GM18526 (cell line): Measurements from ENCODE around the gene SYP.
A peak's percentile ranks its signal among the peaks of the same experiment; 100 is the strongest.

Experiments
- POLR2A ChIP-seq: IDR thresholded peaks from 3 replicates; pipeline ENCODE4 v1.6.1; 2011; ENCODE audit not compliant: insufficient read length; ENCODE audit errors: extremely low read depth

Gene SYP

DNA sequence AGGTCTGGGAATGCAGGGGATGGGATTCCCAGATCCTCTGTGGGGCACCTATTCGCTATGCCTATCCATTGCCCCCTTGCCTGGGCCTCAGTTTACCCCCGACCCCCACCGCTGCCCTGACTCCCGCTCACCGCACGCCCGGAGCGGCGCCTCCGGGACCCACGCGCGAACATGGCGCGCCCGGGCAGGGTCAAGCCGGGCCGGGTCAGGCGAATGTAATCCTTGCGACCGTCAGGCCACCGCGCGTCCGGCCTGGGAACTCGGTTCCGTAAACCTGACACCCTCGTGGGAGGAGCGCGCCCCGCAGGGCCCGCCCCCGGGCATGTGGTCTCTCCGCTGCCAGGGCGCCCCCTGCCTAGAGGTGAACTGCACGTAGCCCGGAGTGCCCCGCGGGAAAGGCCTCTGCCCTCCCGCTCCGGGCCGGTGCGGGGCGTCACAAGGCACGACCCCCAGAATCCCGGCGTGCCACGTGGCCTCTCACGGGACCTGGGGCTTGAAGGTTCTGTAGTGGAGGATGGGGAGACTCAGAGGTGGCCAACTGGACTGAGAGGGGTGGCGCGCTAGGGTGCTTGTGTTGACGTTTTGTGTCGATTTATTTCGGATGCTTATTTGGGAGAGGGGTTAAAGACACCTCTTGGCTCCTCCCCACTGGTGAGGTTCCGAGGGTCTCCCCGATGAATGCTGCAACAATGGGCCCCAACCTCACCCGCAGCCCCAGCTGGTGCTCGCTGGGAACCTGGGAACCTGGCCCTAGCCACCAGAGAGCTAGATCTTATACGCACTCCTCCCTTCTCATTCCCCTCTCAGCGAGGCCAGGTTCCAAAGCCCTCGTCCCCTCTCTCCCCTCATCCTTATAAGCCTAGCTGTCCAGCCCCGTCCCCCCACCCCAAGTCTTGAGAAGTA is 13.6 kb downstream of the SYP start, which contains the start of gene PRICKLE3:
PRICKLE3 (minus strand) TSS at position 249 of the 903 bp plus-strand sequence; CDS start at position 173, 76 bp downstream.
- peak; percentile 55 for TF ChIP-seq POLR2A

DNA sequence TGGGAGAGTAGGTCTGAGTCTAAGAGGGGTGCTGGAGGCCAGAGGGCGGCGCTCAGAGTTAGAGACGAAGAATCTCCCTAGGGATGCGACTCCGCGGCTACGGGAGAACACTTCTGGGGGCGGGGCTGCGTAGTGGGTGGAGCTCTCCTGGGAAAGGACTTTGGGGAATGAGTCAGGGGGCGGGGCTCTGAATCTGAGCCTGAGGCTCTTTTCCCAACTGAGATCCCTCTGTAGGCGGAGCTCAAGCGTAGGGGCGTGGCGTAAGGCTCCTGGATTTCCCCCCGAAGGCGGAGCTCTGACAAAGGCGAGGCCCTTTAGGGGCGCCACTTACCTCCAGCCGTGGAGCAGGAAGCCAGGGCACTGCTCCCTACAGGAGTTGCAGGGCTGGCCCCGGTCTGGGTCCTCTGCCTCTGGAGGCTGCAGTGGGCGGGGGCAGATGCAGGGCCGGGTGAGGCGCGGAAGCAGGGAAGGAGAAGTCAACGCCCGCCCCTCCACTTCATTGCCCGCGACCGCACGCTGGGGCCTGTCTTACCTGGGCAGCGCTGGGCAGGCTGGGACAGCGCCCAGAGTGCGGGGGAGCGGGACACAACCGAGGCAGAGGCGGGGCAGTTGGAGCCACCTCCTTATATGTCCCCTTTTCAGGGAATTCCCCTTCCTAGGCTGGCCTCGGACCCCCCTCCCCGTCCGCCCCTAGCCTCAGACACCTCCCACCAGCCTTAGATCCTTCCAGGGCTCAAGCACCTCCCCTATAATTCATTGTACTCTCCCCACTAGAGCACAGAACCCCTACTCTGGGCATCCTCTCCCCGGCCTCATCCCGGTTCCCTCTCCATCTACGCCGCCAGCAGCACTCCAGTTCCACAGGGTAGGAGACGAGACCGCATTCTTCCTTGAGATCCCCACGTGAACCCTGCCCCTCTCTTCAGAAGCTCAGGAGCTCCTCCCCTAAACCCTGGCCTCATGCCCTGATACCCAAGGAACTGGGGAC is 15.4 kb downstream of the SYP start:
- peak; percentile 27 for TF ChIP-seq POLR2A

DNA sequence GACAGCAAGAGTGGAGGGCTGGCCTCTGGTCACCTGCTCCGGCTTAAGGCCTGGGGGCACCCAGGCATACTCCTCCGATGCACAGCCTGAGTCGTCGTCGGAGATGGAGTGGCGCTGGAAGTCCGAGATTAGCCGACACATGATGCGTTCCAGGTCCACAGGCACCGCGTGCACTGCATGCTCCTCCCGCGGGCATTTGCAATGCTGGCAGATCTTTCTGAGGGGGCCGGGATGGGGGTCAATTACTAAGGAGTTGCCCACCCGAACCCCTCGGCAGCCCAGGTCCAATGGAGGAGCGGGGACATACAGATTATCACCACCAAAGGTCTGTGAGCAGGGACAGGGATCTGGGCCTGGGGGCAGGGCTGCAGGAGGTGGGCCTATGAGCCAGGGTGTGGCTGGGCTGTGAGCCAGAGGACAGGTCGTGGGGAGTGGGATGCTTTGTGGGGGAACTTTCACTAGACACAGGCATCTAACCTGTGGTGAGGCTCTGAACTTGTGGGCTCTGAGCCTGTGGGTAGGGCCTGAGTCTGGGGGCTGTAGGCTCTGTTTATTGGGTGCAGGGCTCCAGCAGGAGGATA is 16.2 kb downstream of the SYP start:
- no peak for TF ChIP-seq POLR2A

DNA sequence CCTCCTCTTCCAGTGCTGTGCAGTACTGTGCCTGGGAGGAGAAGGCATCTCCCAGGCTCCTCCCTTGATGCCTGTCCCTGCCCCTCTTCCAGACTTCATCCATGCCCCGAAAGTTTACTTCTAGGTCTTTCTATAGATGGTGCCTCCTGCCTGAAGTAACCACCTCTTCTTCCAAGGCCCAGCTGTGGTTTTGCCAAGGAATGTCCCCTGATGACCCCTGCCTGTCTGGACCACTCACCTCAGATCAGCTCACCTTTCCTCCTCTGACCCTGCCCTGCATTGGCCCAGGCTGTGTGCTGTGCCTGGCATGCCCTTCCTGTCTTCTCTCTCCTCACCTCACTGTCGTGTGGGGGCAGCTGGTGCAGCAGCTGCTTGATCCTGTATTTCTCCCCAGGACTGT is 20.6 kb downstream of the SYP start:
- no peak for TF ChIP-seq POLR2A

DNA sequence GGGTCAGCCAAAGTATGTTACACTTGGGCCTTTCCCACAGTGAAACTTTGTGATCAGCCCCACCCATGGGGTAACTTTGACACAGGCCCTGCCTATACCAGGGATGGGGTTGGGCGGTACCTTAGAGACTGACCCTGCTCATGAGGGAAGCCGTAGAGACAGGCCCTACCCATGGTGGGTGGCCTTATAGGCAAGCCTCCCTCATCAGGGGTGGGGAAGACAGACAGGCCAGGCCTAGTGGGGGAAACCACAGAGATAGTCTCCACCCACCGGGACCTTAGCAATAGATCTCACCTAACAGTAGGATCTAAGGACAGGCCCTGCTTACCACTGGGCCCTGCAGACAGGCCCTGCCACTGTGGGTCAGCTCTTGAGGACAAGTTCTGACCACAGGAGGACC is 21.5 kb downstream of the SYP start:
- TF ChIP-seq POLR2A = no peak

DNA sequence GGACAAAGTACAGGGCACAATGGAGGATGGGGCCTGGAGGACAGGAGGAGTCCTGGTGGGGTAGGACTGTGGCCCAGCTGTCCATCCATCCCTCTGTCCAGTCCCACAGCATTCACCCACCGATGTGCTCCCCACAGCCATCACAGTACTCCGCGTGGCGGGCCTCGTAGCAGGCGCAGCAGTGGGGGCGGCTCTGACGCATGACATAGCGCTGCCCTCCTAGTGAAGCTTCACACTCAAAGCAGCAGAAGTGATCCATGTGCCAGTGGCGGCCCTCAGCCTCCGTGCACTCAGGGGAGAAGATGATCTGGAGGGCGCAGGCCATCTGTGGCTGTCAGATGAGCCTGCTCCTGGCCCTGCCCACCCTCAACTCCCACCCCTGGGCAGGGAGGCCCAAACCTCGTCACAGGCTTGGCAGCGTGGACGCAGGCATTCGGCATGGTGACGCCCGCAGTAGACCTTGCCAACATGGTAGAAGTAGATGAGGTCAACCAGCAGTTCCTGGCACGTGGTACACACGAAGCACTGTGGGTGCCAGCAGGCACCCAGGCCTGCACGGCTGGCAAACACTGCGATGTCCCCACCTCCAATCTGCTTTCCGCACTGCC is 22.0 kb downstream of the SYP start:
- TF ChIP-seq POLR2A = no peak

DNA sequence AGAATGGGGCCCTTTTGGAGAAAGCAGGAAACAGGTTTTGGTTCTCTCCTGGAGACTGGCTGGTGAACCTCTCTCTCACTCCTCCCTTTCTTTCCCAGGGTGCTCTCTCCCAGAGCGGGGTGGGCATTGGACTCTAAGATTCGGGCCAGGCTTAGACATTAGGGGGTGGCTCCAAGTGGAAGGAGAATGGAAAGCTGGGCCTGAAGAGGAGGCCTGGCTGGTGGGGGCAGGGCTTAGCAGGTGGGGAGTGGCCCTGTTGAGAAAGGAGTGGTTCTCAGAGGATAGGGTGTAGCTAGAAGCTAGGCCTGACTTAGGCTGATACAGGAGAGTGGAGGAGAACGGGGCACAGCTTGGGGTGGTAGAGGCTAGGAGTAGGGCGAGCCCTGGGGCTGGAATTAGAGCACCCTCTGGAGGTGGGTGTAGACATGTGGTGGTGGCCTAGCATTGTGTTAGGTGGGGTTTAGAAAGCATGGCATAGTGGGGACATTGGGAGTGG is 22.6 kb downstream of the SYP start:
- no peak for TF ChIP-seq POLR2A

DNA sequence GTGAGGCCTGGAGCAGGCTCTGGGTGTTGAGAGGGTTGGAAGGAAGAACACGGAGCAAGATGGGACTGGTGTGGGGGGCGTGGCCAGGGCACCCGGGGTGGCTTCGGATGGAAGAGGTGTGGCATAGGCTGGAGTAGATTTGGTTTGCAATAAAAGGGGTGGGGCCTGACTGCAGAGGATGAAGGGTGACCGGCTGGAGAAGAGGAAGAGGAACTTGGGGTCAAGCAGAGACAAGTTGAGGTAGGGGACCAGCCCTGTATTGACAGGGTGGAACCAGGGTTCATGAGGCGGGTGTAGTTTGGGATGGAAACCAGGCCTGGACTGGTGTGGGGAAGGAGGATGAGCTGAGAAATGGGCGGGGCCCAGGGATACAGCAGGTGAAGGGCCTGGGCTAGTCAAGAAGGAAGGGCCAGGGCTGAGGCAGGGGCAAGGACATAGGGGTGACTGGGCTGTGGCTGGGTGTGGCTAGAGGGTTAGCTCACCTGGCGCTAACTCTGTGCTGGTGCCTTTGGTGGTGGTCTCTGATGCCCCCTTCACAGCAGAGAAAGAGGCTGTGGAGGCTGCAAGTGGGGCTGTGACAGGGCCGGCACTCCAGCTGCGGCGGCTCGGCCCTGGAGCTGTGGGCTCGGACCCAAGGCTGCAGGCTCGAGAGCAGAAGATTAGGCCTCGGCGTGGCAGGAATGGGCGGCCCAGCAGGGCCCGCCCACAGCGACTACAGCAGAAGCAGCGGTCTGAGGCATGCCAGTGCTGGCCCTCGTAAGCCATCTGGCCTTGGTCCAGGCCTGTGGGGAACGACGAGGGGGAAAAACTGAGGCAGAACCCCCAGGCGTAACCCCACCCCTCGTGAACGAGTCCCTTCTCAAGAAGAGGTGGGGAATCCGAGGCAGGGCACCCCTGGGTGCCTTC is 23.3 kb downstream of the SYP start:
- TF ChIP-seq POLR2A = no peak

DNA sequence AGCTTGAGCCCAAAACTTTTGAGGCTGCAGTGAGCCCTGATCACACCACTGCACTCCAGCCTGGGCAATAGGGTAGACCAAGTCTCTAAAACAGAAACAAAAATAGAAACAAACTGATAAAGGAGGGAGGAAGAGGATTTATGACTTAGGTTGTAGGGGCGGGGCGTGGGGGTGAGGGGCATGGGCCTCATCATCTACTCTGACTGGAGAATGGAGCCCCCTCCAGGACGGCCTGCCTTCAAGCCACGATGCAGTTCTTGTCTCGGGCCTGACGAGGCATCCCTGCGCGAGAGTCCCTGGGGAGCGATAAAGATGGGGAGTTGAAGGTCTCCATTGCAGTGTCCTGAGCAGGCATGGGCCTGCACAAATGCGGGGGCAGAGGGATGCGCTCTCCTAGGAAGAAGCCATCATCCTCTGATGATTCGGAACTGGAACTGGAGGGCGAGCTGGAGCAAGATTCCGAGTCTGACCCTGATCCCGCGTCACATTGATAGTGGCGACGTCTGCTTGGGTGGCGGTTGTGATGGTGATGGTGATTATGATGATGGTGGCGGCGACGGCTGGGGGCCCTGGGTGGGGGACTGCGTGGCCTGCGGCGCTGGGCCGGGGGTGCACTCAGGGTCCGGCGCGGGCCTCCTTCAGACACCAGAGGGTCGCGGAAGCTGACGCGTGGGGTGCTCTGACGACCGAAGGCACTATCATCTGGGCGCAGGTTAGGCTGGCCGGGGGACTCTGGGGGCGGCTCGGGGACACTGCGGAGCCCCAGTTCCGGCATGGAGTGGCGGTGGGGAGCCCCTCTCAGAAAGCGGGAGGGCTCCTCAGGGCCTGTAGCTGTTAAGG is 24.3 kb downstream of the SYP start:
- TF ChIP-seq POLR2A = peak; percentile 22

DNA sequence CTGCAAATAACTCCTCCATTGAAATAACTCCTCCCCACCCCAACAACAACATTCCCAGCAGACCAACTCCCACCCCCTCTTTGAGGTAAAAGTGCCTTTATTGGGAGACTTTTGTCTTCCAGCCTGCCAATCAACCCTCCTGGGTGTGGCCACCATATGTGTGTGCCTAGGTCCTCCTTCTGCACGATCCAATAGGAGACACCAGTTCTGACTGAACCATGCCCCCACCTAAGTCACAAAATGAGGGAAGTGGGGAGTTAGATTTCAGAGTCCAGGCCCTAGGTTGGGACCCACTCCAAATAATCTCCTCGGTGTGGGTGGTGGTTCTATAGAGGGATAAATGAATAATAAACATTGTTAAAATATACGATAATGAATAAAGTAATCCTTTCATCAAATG is 25.3 kb downstream of the SYP start:
- no peak for TF ChIP-seq POLR2A

DNA sequence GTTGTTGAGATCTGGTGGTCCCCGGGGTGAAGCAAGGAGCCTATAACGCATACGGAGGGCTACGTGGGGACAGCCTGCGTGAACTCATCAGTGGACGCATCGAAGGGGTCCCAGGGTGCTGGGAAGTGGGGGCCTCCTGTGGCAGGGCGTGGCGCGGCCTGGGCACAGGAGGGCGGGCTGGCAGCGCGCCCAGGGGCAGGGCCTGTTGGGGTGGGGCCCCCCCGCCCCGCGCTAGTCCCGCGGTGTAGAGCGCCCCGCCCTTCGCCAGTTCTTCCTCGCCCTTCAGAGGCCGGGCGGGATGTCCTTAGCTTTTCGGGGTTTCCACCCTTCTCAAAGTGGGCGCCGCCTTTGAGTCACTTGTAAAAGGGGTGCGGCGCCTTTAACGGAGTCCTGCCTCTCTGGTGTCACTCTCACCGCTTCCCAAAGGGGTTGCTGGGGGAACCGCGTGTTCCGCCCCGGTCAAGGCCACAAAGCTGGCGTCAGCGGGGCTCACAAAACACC is 27.7 kb downstream of the SYP start:
- no peak for TF ChIP-seq POLR2A

DNA sequence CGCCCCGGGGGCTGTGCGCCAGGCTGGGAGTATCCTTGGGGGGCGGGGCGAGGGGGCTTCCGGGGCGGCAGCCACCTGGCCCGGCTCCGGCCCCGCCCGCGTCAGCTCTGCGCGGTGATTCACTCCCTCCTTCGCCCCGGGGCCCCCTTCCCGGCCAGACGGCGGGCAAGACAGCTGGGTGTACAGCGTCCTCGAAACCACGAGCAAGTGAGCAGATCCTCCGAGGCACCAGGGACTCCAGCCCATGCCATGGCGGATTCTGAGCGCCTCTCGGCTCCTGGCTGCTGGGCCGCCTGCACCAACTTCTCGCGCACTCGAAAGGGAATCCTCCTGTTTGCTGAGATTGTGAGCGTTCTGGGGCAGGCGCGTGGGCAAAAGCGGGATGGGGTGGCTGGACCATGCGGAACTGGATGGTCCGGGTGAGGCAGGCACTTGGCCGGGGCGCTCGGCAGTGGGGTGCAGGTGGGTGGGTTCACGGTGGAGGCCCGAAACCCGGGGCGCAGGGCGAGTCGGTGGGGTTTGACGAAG is 28.2 kb downstream of the SYP start, which contains the start of gene PLP2:
PLP2 (plus strand) TSS at position 147 of the 528 bp plus-strand sequence; CDS start at position 250, 103 bp downstream.
- TF ChIP-seq POLR2A = peak; percentile 65
